Gastrocnemius medialis (tissue), 4 donors: Measurements from ENCODE around the gene GLYATL1B.

Experiments
- POLR2A ChIP-seq, 2 donors: fragments of 450-650 bp; IDR thresholded peaks; one replicate each; pipeline ENCODE4 v1.6.1; 2017; ENCODE audit warnings: antibody characterized with exemption in 2 of 2, mild to moderate bottlenecking in 2 of 2, moderate library complexity in 2 of 2
- TF ChIP-seq, protein P1 (sequence below), 5 experiments: fragments of 450-650 bp in 3 of 5; fragments of 200-600 bp in 2 of 5; sonication (generic) in 2 of 5; IDR thresholded peaks in 4 of 5; conservative IDR thresholded peaks in 1 of 5; 1 replicate in 4 of 5; 2 replicates in 1 of 5; pipeline ENCODE4 v1.5.1; 2016 to 2019; ENCODE audit warnings: antibody characterized with exemption in 5 of 5, mild to moderate bottlenecking in 3 of 5, moderate library complexity in 3 of 5

DNA sequence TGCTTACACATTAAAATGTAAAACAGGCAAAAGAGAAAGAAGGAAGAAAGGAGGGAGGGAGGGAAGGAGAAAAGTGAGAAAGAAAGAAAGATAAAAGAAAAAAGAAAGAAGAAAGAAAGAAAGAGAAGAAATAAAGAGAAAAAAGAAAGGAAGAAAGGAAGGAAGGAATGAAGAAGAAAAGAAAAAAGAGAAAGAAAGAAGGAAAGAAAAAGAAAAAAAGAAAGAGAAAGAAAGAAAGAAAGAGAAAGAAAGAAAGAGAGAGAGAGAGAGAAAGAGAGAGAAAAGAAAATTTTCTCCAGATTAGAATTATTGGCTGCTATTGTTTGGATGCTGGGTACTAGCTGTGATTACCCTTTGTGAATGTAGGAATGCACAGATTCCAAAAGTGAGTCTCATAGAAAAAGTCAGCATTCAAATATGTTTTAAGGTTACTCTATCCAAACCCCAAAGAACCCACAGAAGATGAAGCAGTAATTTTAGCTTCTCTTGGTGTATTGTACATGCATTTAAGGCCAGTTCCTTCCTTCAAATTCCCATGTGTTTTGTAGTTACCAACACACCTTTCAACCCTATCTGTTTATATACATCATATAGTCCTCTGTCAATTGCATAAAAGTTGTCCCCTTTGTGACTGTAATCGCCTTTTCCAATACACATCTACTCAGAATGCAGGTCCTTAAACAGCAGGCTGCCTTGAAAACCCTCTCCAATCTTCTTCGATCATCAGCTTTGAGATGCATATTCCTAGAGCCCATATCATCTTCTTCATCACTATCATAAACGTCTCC lies 55.8 kb downstream of the GLYATL1B start:
- TF ChIP-seq, protein P1, sequence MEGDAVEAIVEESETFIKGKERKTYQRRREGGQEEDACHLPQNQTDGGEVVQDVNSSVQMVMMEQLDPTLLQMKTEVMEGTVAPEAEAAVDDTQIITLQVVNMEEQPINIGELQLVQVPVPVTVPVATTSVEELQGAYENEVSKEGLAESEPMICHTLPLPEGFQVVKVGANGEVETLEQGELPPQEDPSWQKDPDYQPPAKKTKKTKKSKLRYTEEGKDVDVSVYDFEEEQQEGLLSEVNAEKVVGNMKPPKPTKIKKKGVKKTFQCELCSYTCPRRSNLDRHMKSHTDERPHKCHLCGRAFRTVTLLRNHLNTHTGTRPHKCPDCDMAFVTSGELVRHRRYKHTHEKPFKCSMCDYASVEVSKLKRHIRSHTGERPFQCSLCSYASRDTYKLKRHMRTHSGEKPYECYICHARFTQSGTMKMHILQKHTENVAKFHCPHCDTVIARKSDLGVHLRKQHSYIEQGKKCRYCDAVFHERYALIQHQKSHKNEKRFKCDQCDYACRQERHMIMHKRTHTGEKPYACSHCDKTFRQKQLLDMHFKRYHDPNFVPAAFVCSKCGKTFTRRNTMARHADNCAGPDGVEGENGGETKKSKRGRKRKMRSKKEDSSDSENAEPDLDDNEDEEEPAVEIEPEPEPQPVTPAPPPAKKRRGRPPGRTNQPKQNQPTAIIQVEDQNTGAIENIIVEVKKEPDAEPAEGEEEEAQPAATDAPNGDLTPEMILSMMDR (IDR thresholded peaks at IDR 0.05 in 4 of 5, conservative IDR thresholded peaks at IDR 0.05 in 1 of 5) = no peak
- TF ChIP-seq POLR2A (IDR thresholded peaks at IDR 0.05) = no peak
